T-helper 1 cell treated with Interleukin-12 subunit alpha and Interleukin-12 subunit beta and Interleukin-4 antibody, amounts not matched to agents 30 μg/mL and 1 μg/mL, for 36 hours (primary cell): ENCODE measurements around the gene NABP2.
"Not testable (repeated sequence)": the region's sequence is repeated elsewhere in the genome, so short reads cannot be mapped to it uniquely, and the experiment has no call there.

Experiments
- H3K27ac Mint-ChIP-seq: one replicate; pipeline ENCODE4 v1.8.0; 2021; ENCODE audit warnings: mild to moderate bottlenecking, mixed read lengths
- H3K27me3 Mint-ChIP-seq: one replicate; pipeline ENCODE4 v1.8.0; 2021; ENCODE audit warnings: low read depth, mixed read lengths
- H3K36me3 Mint-ChIP-seq: one replicate; pipeline ENCODE4 v1.8.0; 2021; ENCODE audit warnings: low read depth, mixed read lengths
- H3K4me1 Mint-ChIP-seq: one replicate; pipeline ENCODE4 v1.8.0; 2021; ENCODE audit warnings: low read depth, mixed read lengths
- H3K4me3 Mint-ChIP-seq: one replicate; pipeline ENCODE4 v1.8.0; 2021; ENCODE audit warnings: mild to moderate bottlenecking, moderate library complexity, mixed read lengths
- H3K9me3 Mint-ChIP-seq: one replicate; pipeline ENCODE4 v1.8.0; 2021; ENCODE audit warnings: mixed read lengths

NABP2 gene

GRCh38 chr12:56247923-56248322 is 23.8 kb downstream of the NABP2 start:
- no peaks in the 10 kb centered on the region for H3K27me3 Mint-ChIP-seq
- H3K4me3 Mint-ChIP-seq = no peak overlapping the region
- H3K4me1 Mint-ChIP-seq = peaks cover 2% of the 10 kb centered on the region
- H3K9me3 Mint-ChIP-seq = no peaks in the 10 kb centered on the region
- peaks cover 24% of the 10 kb centered on the region for H3K36me3 Mint-ChIP-seq
- no peak overlapping the region for H3K27ac Mint-ChIP-seq

- no peaks in the 10 kb centered on the region for H3K9me3 Mint-ChIP-seq
- peaks cover 25% of the 10 kb centered on the region for H3K36me3 Mint-ChIP-seq
- no peak overlapping the region for H3K27ac Mint-ChIP-seq
Measured at GRCh38 chr12:56248711-56249110, 24.6 kb downstream of the NABP2 start.

GRCh38 chr12:56252649-56253048 is 28.5 kb downstream of the NABP2 start:
- Mint-ChIP-seq H3K4me1 (peaks cover 11% of the 10 kb centered on the region), H3K9me3 (no peaks in the 10 kb centered on the region), H3K27ac (no peak overlapping the region), H3K36me3 (peaks cover 24% of the 10 kb centered on the region), H3K4me3 (no peak overlapping the region), H3K27me3 (no peaks in the 10 kb centered on the region)

More at GRCh38 chr12:56248711-56249110, 24.6 kb downstream of the NABP2 start:
- Mint-ChIP-seq H3K4me3 (no peak overlapping the region), H3K27me3 (no peaks in the 10 kb centered on the region), H3K4me1 (peaks cover 2% of the 10 kb centered on the region)

- peaks cover 21% of the 10 kb centered on the region for H3K36me3 Mint-ChIP-seq
- no peak overlapping the region for H3K4me3 Mint-ChIP-seq
- H3K27me3 Mint-ChIP-seq = no peaks in the 10 kb centered on the region
- H3K9me3 Mint-ChIP-seq = no peaks in the 10 kb centered on the region
- peaks cover 11% of the 10 kb centered on the region for H3K4me1 Mint-ChIP-seq
- H3K27ac Mint-ChIP-seq = no peak overlapping the region
Measured at GRCh38 chr12:56253091-56253490, 28.9 kb downstream of the NABP2 start.

- H3K4me3 Mint-ChIP-seq = no peak overlapping the region
- H3K4me1 Mint-ChIP-seq = peaks cover 15% of the 10 kb centered on the region
- no peaks in the 10 kb centered on the region for H3K9me3 Mint-ChIP-seq
- H3K27ac Mint-ChIP-seq = no peak overlapping the region
- H3K27me3 Mint-ChIP-seq = no peaks in the 10 kb centered on the region
- peaks cover 18% of the 10 kb centered on the region for H3K36me3 Mint-ChIP-seq
Measured at GRCh38 chr12:56255671-56256070, 31.5 kb downstream of the NABP2 start.

GRCh38 chr12:56256326-56256960 is 32.3 kb downstream of the NABP2 start:
- H3K27me3 Mint-ChIP-seq = no peaks in the 10 kb centered on the region
- H3K4me1 Mint-ChIP-seq = peaks cover 15% of the 10 kb centered on the region
- no peak overlapping the region for H3K27ac Mint-ChIP-seq

GRCh38 chr12:56257071-56257470 is 32.9 kb downstream of the NABP2 start:
- H3K4me1 Mint-ChIP-seq = peaks cover 15% of the 10 kb centered on the region
- H3K27me3 Mint-ChIP-seq = no peaks in the 10 kb centered on the region
- H3K27ac Mint-ChIP-seq = peak overlapping the region; percentile 28
- peak overlapping the region; percentile 84 for H3K4me3 Mint-ChIP-seq
- no peaks in the 10 kb centered on the region for H3K9me3 Mint-ChIP-seq
- peaks cover 15% of the 10 kb centered on the region for H3K36me3 Mint-ChIP-seq

More at GRCh38 chr12:56256326-56256960, 32.3 kb downstream of the NABP2 start:
- Mint-ChIP-seq H3K36me3 (peaks cover 18% of the 10 kb centered on the region), H3K4me3 (peak overlapping the region; percentile 84), H3K9me3 (no peaks in the 10 kb centered on the region)

GRCh38 chr12:56257491-56258067 is 33.4 kb downstream of the NABP2 start:
- Mint-ChIP-seq H3K4me1 (peaks cover 15% of the 10 kb centered on the region), H3K27ac (peak overlapping the region; percentile 78), H3K4me3 (peak overlapping the region; percentile 84), H3K36me3 (peaks cover 15% of the 10 kb centered on the region), H3K9me3 (no peaks in the 10 kb centered on the region), H3K27me3 (no peaks in the 10 kb centered on the region)

- Mint-ChIP-seq H3K4me1 (peaks cover 15% of the 10 kb centered on the region), H3K4me3 (peak within 1 kb of the TSS; percentile 95)
Measured at GRCh38 chr12:56258068-56258819, 34.1 kb downstream of the NABP2 start, which contains the start of gene ANKRD52. Gene ANKRD52 (minus strand): TSS chr12:56258384. CDS start chr12:56258269, 115 bp downstream.

GRCh38 chr12:56258820-56259183 is 34.7 kb downstream of the NABP2 start:
- Mint-ChIP-seq H3K27me3 (no peaks in the 10 kb centered on the region), H3K4me3 (peak overlapping the region; percentile 95), H3K4me1 (peaks cover 15% of the 10 kb centered on the region), H3K9me3 (no peaks in the 10 kb centered on the region), H3K27ac (peak overlapping the region; percentile 86), H3K36me3 (peaks cover 13% of the 10 kb centered on the region)

More at GRCh38 chr12:56258068-56258819, 34.1 kb downstream of the NABP2 start, which contains the start of gene ANKRD52:
- H3K9me3 Mint-ChIP-seq = no peaks in the 10 kb centered on the region
- peaks cover 15% of the 10 kb centered on the region for H3K36me3 Mint-ChIP-seq
- peak within 1 kb of the TSS; percentile 86 for H3K27ac Mint-ChIP-seq
- no peaks in the 10 kb centered on the region for H3K27me3 Mint-ChIP-seq

GRCh38 chr12:56260380-56260779 is 36.2 kb downstream of the NABP2 start:
- Mint-ChIP-seq H3K4me3 (no peak overlapping the region), H3K27ac (no peak overlapping the region), H3K9me3 (no peaks in the 10 kb centered on the region), H3K4me1 (peaks cover 17% of the 10 kb centered on the region), H3K27me3 (no peaks in the 10 kb centered on the region), H3K36me3 (peaks cover 3% of the 10 kb centered on the region)

- Mint-ChIP-seq H3K27me3 (no peaks in the 10 kb centered on the region), H3K4me3 (no peak overlapping the region), H3K4me1 (peaks cover 19% of the 10 kb centered on the region), H3K36me3 (peaks cover 3% of the 10 kb centered on the region), H3K27ac (no peak overlapping the region), H3K9me3 (no peaks in the 10 kb centered on the region)
Measured at GRCh38 chr12:56260921-56261320, 36.8 kb downstream of the NABP2 start.

GRCh38 chr12:56261503-56262232 is 37.5 kb downstream of the NABP2 start:
- Mint-ChIP-seq H3K9me3 (no peaks in the 10 kb centered on the region), H3K27ac (no peak overlapping the region), H3K4me3 (no peak overlapping the region), H3K4me1 (peaks cover 19% of the 10 kb centered on the region), H3K36me3 (no peaks in the 10 kb centered on the region), H3K27me3 (no peaks in the 10 kb centered on the region)

- H3K27ac Mint-ChIP-seq, H3K4me3 Mint-ChIP-seq, H3K9me3 Mint-ChIP-seq, H3K36me3 Mint-ChIP-seq, H3K27me3 Mint-ChIP-seq: not testable (repeated sequence)
- H3K4me1 Mint-ChIP-seq = peaks cover 21% of the 10 kb centered on the region
Measured at GRCh38 chr12:56262955-56263354, 38.8 kb downstream of the NABP2 start.
